ENCODE results near the gene OSTF1. TPM values are rescaled to one million over a fixed set of nuclear protein-coding genes. Genes with fewer than 3 reads are reported as not detected.

Gene OSTF1
- total and polyA plus RNA-seq, 2 donors (not counting 3 experiments of a cell fraction or from before 2014, with no cell fraction given): 23.5 to 70.9 TPM

DNA sequence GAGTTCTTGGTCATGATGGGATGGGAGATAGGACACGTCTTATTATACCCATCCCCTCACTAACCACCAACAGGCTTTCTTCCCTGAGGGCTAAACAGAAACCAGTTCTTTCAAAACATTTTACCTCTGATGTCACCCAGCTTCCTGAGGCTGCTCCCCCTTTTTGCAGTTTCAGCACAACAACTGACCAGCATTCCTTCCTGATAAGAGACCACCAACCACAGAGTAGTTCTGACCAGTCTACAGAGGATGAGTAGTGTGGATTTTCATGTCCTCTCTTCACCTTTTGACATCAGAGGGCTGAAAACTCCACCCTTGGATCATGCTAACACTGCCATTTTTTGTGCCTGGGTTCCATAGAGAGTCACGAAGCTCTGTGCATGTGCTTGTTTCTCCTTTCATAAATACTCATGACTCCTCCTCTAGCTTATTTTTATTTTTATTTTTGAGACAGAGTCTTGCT, 82.6 kb downstream of the OSTF1 start:
- BruUV-seq (replicated peaks): no TSS peak
- no peak overlapping the region for H2AFZ ChIP-seq (ENCODE audit: low read depth, low read length)
- H3K4me1 ChIP-seq (ENCODE audit: control insufficient read depth, extremely low read depth, insufficient read depth, low read length): peaks cover 33% of the 10 kb centered on the region
- ChIA-PET POLR2A (no interaction called here), CTCF (interaction anchor here (4.8 kb wide), 1 partner anchor 14 kb away, joined by 45 read pairs; no protein-coding TSS in a partner anchor)
- H3K9me3 ChIP-seq (replicated peaks; ENCODE audit: control insufficient read depth, insufficient read depth, low read length): no peaks in the 10 kb centered on the region
- no peaks in the 10 kb centered on the region for H3K79me2 ChIP-seq (ENCODE audit: control insufficient read depth, insufficient read depth, low read length)
- TF ChIP-seq, protein P1, sequence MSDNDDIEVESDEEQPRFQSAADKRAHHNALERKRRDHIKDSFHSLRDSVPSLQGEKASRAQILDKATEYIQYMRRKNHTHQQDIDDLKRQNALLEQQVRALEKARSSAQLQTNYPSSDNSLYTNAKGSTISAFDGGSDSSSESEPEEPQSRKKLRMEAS (IDR thresholded peaks at IDR 0.05; ENCODE audit: insufficient read depth, insufficient read length): no peak
- TF ChIP-seq MYC (IDR thresholded peaks at IDR 0.05; ENCODE audit: low read depth, low read length) (no peak), GATA2 (IDR thresholded peaks at IDR 0.05; ENCODE audit: insufficient read depth, insufficient read length, low read depth, low read length) (no peak), JUN (IDR thresholded peaks at IDR 0.05; ENCODE audit: borderline replicate concordance, insufficient read depth, insufficient read length, low read depth) (no peak), FOS (IDR thresholded peaks at IDR 0.05; ENCODE audit: borderline replicate concordance, insufficient read depth, low read length) (no peak), POLR2AphosphoS5 (IDR thresholded peaks at IDR 0.05; ENCODE audit: insufficient read depth, low read depth, low read length) (no peak), EZH2 (IDR thresholded peaks at IDR 0.05; ENCODE audit: borderline replicate concordance, low read depth, low read length, severe bottlenecking) (no peak), POLR2A (IDR thresholded peaks at IDR 0.05; ENCODE audit: low read depth, low read length) (no peak)
- TF ChIP-seq, protein P2, sequence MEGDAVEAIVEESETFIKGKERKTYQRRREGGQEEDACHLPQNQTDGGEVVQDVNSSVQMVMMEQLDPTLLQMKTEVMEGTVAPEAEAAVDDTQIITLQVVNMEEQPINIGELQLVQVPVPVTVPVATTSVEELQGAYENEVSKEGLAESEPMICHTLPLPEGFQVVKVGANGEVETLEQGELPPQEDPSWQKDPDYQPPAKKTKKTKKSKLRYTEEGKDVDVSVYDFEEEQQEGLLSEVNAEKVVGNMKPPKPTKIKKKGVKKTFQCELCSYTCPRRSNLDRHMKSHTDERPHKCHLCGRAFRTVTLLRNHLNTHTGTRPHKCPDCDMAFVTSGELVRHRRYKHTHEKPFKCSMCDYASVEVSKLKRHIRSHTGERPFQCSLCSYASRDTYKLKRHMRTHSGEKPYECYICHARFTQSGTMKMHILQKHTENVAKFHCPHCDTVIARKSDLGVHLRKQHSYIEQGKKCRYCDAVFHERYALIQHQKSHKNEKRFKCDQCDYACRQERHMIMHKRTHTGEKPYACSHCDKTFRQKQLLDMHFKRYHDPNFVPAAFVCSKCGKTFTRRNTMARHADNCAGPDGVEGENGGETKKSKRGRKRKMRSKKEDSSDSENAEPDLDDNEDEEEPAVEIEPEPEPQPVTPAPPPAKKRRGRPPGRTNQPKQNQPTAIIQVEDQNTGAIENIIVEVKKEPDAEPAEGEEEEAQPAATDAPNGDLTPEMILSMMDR (IDR thresholded peaks at IDR 0.05; ENCODE audit: extremely low read depth in 1 of 2, insufficient read depth in 1 of 2, low read depth in 1 of 2, low read length in 2 of 2): no peak
- H3K27ac ChIP-seq (ENCODE audit: insufficient read depth, low read depth, low read length): no peak overlapping the region
- intact Hi-C loops (cut with micrococcal nuclease): no loop called here
- H3K27me3 ChIP-seq (ENCODE audit: control insufficient read depth in 2 of 2, insufficient read depth in 2 of 2, low read length in 2 of 2): no peaks in the 10 kb centered on the region
- no peaks in the 10 kb centered on the region for H3K9me1 ChIP-seq (replicated peaks; ENCODE audit: control insufficient read depth, extremely low read depth, insufficient read depth, low read length)
- FAIRE-seq (no peak), DNase-seq (ENCODE audit: low read depth, low spot score) (no peak)
- no peaks in the 10 kb centered on the region for H4K20me1 ChIP-seq (replicated peaks; ENCODE audit: control insufficient read depth, extremely low read depth, insufficient read depth, low read length)
- no peaks in the 10 kb centered on the region for H3K36me3 ChIP-seq (ENCODE audit: control insufficient read depth in 2 of 2, extremely low read depth in 1 of 2, insufficient read depth in 2 of 2, low read length in 2 of 2)
- no peak overlapping the region for H3K4me2 ChIP-seq (ENCODE audit: insufficient read depth, low read length)
- no peak overlapping the region for H3K9ac ChIP-seq (replicated peaks; ENCODE audit: extremely low read depth, insufficient read depth, low read length)
- H3K4me3 ChIP-seq (replicated peaks in 1 of 3; ENCODE audit: insufficient read depth in 1 of 3, low read depth in 1 of 3, low read length in 3 of 3): no peak overlapping the region
- dilution Hi-C loops (cut with MboI; ENCODE audit: extremely low pct_ligation_motif_present, low sequenced_read_pairs): no loop called here
